ENCODE results near the gene ADSL. TPM values are rescaled to one million over a fixed set of nuclear protein-coding genes. Genes with fewer than 3 reads are reported as not detected.

Gene ADSL
- polyA plus RNA-seq, 2 donors, result 22.0 to 33.3 TPM

DNA sequence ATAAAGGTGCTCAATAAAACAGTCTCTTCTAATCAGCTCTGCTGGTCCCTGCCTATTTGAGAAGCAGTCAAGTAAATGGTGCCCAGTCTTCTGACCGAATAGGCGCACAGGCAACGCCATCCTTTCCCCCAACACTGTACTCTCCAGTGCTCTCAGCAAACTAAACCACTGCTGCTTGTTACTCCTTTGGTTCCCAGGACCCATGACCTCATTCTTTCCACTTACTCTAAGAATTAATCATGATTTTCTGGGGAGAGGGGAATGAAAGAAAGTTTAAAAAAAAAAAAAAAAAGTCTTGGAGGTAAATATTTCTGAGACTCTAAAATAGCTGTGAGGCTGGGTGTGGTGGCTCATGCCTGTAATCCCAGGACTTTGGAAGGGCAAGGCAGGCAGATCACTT, 87.8 kb downstream of the ADSL start:
- WGBS, 2 donors, result 97 to 98% methylated on average over 3 of the region's 3 CpGs
- H3K36me3 ChIP-seq (ENCODE audit: control insufficient read depth in 2 of 2, insufficient read depth in 2 of 2, low read length in 1 of 2), result peaks cover 4 to 10% of the 10 kb centered on the region in 2 donors
- H3K4me1 ChIP-seq (ENCODE audit: control insufficient read depth in 2 of 2, insufficient read depth in 2 of 2, low read length in 1 of 2), result no peaks in the 10 kb centered on the region
- no peak overlapping the region for H3K4me3 ChIP-seq (ENCODE audit: low read depth in 1 of 2, low read length in 2 of 2)
- no peaks in the 10 kb centered on the region for H3K27me3 ChIP-seq (ENCODE audit: control insufficient read depth in 1 of 2, insufficient read depth in 2 of 2, low read length in 2 of 2)
- H3K27ac ChIP-seq (ENCODE audit: low read depth in 2 of 2, low read length in 1 of 2), result no peak overlapping the region
- no peaks in the 10 kb centered on the region for H3K9me3 ChIP-seq (ENCODE audit: control insufficient read depth in 2 of 2, insufficient read depth in 1 of 2, low read depth in 1 of 2, low read length in 1 of 2)

DNA sequence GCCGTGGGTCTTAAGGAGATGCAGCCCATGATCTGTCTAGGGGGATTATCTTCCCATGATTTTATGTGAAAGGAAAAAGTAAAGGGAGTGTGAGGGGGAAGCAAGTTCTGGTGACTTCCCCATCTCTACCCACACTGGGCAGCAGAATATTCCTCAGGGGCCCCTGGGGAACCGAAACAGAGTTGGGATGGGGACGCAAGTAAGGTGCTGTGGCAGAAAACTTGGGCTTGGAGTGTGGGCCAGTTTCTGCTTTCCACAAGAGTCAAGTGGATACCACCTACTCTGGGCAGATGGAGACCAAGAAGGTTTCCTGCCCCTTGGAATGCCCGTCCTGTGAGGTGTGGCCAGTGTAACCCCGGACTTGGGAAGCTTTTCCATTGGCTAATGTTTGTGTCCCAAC, 88.4 kb downstream of the ADSL start:
- Histone ChIP-seq H3K4me1 (ENCODE audit: control insufficient read depth in 2 of 2, insufficient read depth in 2 of 2, low read length in 1 of 2) (no peaks in the 10 kb centered on the region), H3K36me3 (ENCODE audit: control insufficient read depth in 2 of 2, insufficient read depth in 2 of 2, low read length in 1 of 2) (peaks cover 4 to 6% of the 10 kb centered on the region in 2 donors), H3K4me3 (ENCODE audit: low read depth in 1 of 2, low read length in 2 of 2) (no peak overlapping the region), H3K27ac (ENCODE audit: low read depth in 2 of 2, low read length in 1 of 2) (no peak overlapping the region), H3K27me3 (ENCODE audit: control insufficient read depth in 1 of 2, insufficient read depth in 2 of 2, low read length in 2 of 2) (no peaks in the 10 kb centered on the region), H3K9me3 (ENCODE audit: control insufficient read depth in 2 of 2, insufficient read depth in 1 of 2, low read depth in 1 of 2, low read length in 1 of 2) (no peaks in the 10 kb centered on the region)
- WGBS, 2 donors, result 91 to 97% methylated on average over 5 of the region's 5 CpGs

DNA sequence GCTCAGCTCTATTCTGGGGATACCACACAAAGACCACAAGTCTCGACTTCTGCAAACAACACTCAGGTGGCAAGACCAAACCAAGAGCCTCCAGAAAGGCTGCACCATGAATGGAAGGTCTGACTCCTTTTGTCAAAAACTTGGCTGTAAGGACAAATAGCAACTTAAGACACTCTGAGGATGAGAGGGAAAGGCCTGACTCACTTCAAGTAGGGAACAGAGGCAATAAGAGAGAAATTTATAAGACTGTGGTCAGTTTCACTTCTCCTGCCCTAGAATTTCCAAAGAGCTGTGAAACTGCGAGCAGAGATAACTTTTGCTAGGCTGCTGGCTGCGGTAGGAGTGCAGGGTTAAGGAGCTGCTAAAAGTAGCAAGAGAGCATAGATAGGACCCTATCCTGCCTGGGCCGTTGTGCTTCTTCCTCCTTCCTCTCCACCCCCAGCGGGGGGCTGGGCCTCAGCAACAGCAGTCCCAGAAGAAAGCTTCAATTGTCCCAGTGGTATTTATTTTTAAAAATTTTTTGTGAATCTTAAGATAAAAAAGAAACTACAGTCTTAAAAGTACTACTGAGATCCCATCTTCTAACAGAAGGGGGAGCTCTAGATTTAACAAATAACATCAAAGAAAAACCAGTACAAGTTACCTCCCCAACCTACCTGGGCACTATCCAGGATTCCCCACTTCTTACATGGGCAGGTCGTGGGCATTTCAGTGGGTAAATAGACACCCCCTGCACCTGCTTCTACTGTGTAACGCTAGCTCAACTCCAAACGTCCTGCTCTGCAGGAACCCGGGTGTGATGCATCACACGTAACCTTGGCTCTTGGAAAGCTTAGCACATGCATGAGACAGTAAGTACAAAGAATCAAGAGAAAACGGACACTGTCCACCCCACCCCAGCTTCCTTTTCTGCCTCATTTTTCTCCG, 90.5 kb downstream of the ADSL start:
- no peaks in the 10 kb centered on the region for H3K9me3 ChIP-seq (ENCODE audit: control insufficient read depth in 2 of 2, insufficient read depth in 1 of 2, low read depth in 1 of 2, low read length in 1 of 2)
- no peaks in the 10 kb centered on the region for H3K4me1 ChIP-seq (ENCODE audit: control insufficient read depth in 2 of 2, insufficient read depth in 2 of 2, low read length in 1 of 2)
- WGBS, 2 donors, result 23 to 26% methylated on average over 12 of the region's 12 CpGs
- H3K4me3 ChIP-seq (ENCODE audit: low read depth in 1 of 2, low read length in 2 of 2), result no peak overlapping the region
- H3K36me3 ChIP-seq (ENCODE audit: control insufficient read depth in 2 of 2, insufficient read depth in 2 of 2, low read length in 1 of 2), result peaks cover 2 to 4% of the 10 kb centered on the region in 2 donors
- H3K27ac ChIP-seq (ENCODE audit: low read depth in 2 of 2, low read length in 1 of 2), result peak overlapping the region; percentile 6 to 63
- no peaks in the 10 kb centered on the region for H3K27me3 ChIP-seq (ENCODE audit: control insufficient read depth in 1 of 2, insufficient read depth in 2 of 2, low read length in 2 of 2)

Other genes with a start within 250 kb of the ADSL start
- gene TNRC6B, start 168.6 kb upstream of the ADSL start, polyA plus RNA-seq, result 1 to 10 TPM; 2.3 to 8.2 TPM
- gene SGSM3, start 24.1 kb downstream of the ADSL start, polyA plus RNA-seq, result 100 to 1,000 TPM in 1 of 2 donors, 10 to 100 TPM in 1; 62.2 to 100 TPM